ENCODE data around the gene MTG1.
"Not testable (repeated sequence)": the region's sequence is repeated elsewhere in the genome, so short reads cannot be mapped to it uniquely, and the experiment has no call there.

The MTG1 gene

GRCh38 chr10:133439517-133440461 is 45.8 kb downstream of the MTG1 start:
- H3K4me1 ChIP-seq (ENCODE audit: insufficient read depth, low read length, severe bottlenecking): no peaks in the 10 kb centered on the region
- no peak for TF ChIP-seq EZH2 (IDR thresholded peaks at IDR 0.05; ENCODE audit: borderline replicate concordance, low read length)
- TF ChIP-seq, protein P1, sequence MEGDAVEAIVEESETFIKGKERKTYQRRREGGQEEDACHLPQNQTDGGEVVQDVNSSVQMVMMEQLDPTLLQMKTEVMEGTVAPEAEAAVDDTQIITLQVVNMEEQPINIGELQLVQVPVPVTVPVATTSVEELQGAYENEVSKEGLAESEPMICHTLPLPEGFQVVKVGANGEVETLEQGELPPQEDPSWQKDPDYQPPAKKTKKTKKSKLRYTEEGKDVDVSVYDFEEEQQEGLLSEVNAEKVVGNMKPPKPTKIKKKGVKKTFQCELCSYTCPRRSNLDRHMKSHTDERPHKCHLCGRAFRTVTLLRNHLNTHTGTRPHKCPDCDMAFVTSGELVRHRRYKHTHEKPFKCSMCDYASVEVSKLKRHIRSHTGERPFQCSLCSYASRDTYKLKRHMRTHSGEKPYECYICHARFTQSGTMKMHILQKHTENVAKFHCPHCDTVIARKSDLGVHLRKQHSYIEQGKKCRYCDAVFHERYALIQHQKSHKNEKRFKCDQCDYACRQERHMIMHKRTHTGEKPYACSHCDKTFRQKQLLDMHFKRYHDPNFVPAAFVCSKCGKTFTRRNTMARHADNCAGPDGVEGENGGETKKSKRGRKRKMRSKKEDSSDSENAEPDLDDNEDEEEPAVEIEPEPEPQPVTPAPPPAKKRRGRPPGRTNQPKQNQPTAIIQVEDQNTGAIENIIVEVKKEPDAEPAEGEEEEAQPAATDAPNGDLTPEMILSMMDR (IDR thresholded peaks at IDR 0.05; ENCODE audit: low read length): no peak
- no peaks in the 10 kb centered on the region for H3K27me3 ChIP-seq (ENCODE audit: insufficient read depth, low read length)
- H3K27ac ChIP-seq (ENCODE audit: low read depth, low read length, poor library complexity, severe bottlenecking): no peak overlapping the region
- H3K36me3 ChIP-seq (ENCODE audit: insufficient read depth, low read length): no peaks in the 10 kb centered on the region
- H3F3A ChIP-seq (ENCODE audit: insufficient read depth, low read length): no peaks in the 10 kb centered on the region
- H3K9ac ChIP-seq (ENCODE audit: low read length): no peak overlapping the region
- no peaks in the 10 kb centered on the region for H3K9me3 ChIP-seq (ENCODE audit: low read length)
- H3K9me2 ChIP-seq (ENCODE audit: low read depth, low read length): no peaks in the 10 kb centered on the region
- H3K79me2 ChIP-seq (ENCODE audit: insufficient read depth, low read length): no peaks in the 10 kb centered on the region
- no peak overlapping the region for H3K4me2 ChIP-seq (ENCODE audit: low read length)
- H3K4me3 ChIP-seq (ENCODE audit: low read depth, low read length, poor library complexity, severe bottlenecking): no peak overlapping the region
- H4K20me1 ChIP-seq (ENCODE audit: insufficient read depth, low read length): no peaks in the 10 kb centered on the region
- H2AFZ ChIP-seq (ENCODE audit: low read length): no peak overlapping the region

GRCh38 chr10:133440633-133441285 is 46.8 kb downstream of the MTG1 start:
- TF ChIP-seq, protein P1 (IDR thresholded peaks at IDR 0.05; ENCODE audit: low read length): no peak
- no peak for TF ChIP-seq EZH2 (IDR thresholded peaks at IDR 0.05; ENCODE audit: borderline replicate concordance, low read length)
- Histone ChIP-seq H3K27me3 (ENCODE audit: insufficient read depth, low read length) (no peaks in the 10 kb centered on the region), H3K4me1 (ENCODE audit: insufficient read depth, low read length, severe bottlenecking) (no peaks in the 10 kb centered on the region), H4K20me1 (ENCODE audit: insufficient read depth, low read length) (no peaks in the 10 kb centered on the region), H3K27ac (ENCODE audit: low read depth, low read length, poor library complexity, severe bottlenecking) (no peak overlapping the region), H3K9me3 (ENCODE audit: low read length) (no peaks in the 10 kb centered on the region), H3K9me2 (ENCODE audit: low read depth, low read length) (no peaks in the 10 kb centered on the region), H2AFZ (ENCODE audit: low read length) (no peak overlapping the region), H3F3A (ENCODE audit: insufficient read depth, low read length) (no peaks in the 10 kb centered on the region), H3K4me3 (ENCODE audit: low read depth, low read length, poor library complexity, severe bottlenecking) (no peak overlapping the region), H3K79me2 (ENCODE audit: insufficient read depth, low read length) (no peaks in the 10 kb centered on the region), H3K9ac (ENCODE audit: low read length) (no peak overlapping the region), H3K4me2 (ENCODE audit: low read length) (no peak overlapping the region), H3K36me3 (ENCODE audit: insufficient read depth, low read length) (no peaks in the 10 kb centered on the region)

GRCh38 chr10:133441356-133441755 is 47.4 kb downstream of the MTG1 start:
- H3K27ac ChIP-seq (ENCODE audit: low read depth, low read length, poor library complexity, severe bottlenecking): not testable (repeated sequence)

More at GRCh38 chr10:133441356-133441755, 47.4 kb downstream of the MTG1 start:
- not testable (repeated sequence) for H3K79me2 ChIP-seq (ENCODE audit: insufficient read depth, low read length); H4K20me1 ChIP-seq (ENCODE audit: insufficient read depth, low read length); H3K9ac ChIP-seq (ENCODE audit: low read length); H3K4me1 ChIP-seq (ENCODE audit: insufficient read depth, low read length, severe bottlenecking); H3K4me2 ChIP-seq (ENCODE audit: low read length); H3F3A ChIP-seq (ENCODE audit: insufficient read depth, low read length); H3K27me3 ChIP-seq (ENCODE audit: insufficient read depth, low read length); H3K9me3 ChIP-seq (ENCODE audit: low read length); H3K4me3 ChIP-seq (ENCODE audit: low read depth, low read length, poor library complexity, severe bottlenecking); H2AFZ ChIP-seq (ENCODE audit: low read length); H3K9me2 ChIP-seq (ENCODE audit: low read depth, low read length); H3K36me3 ChIP-seq (ENCODE audit: insufficient read depth, low read length)
